RWPE1 (cell line): ENCODE data around the gene PAK1.

Experiments
- CTCF ChIA-PET: fragments of 350-600 bp; sonication (Branson Sonifier 250); formaldehyde crosslinking; extraction: SDS; loops from one replicate; lab custom pipeline; 2021; lab: Yijun Ruan, JAX
- POLR2A ChIA-PET: fragments of 400-600 bp; formaldehyde crosslinking; extraction: SDS; loops from one replicate; lab custom pipeline; 2020; ENCODE audit warnings: antibody characterized with exemption; ENCODE audit not compliant: low non-redundant PET; lab: Yijun Ruan, JAX
- DNase-seq: peaks from one replicate; pipeline ENCODE4 v3.0.0; 2012; ENCODE audit warnings: low spot score
- H3K27ac ChIP-seq: fragments of 450-650 bp; 2 replicates; pipeline ENCODE4 v1.5.1; 2017
- CTCF ChIP-seq: fragments of 450-650 bp; conservative IDR thresholded peaks from 2 replicates; pipeline ENCODE4 v1.5.1; 2017; ENCODE audit warnings: low read depth, mild to moderate bottlenecking

Gene PAK1

GRCh38 chr11:77423624-77424023, 50.3 kb downstream of the PAK1 start:
- no peak for DNase-seq
- H3K27ac ChIP-seq, result no peak overlapping the region
- ChIA-PET CTCF (interaction anchor here (0.7 kb wide), 1 partner anchor 816 kb away, joined by 3 read pairs; no protein-coding TSS in a partner anchor), POLR2A (no interaction called here)
- TF ChIP-seq CTCF, result no peak

GRCh38 chr11:77422687-77423086, 51.2 kb downstream of the PAK1 start:
- DNase-seq, result no peak
- TF ChIP-seq CTCF, result no peak
- POLR2A ChIA-PET, result no interaction called here
- H3K27ac ChIP-seq, result no peak overlapping the region
- CTCF ChIA-PET, result interaction anchor here (0.7 kb wide), 1 partner anchor 9 kb away, joined by 3 read pairs; no protein-coding TSS in a partner anchor

- no peak overlapping the region for H3K27ac ChIP-seq
- POLR2A ChIA-PET, result no interaction called here
- CTCF ChIA-PET, result interaction anchor here (0.6 kb wide), 1 partner anchor 258 kb away, joined by 3 read pairs; no protein-coding TSS in a partner anchor
- no peak for DNase-seq
- TF ChIP-seq CTCF, result no peak
Observed at GRCh38 chr11:77421041-77421723, 52.7 kb downstream of the PAK1 start.

- POLR2A ChIA-PET, result no interaction called here
- H3K27ac ChIP-seq, result no peak overlapping the region
- no peak for TF ChIP-seq CTCF
- DNase-seq, result no peak
- CTCF ChIA-PET, result no interaction called here
Observed at GRCh38 chr11:77418971-77419597, 54.8 kb downstream of the PAK1 start.

- no peak for TF ChIP-seq CTCF
- no peak for DNase-seq
- CTCF ChIA-PET, result no interaction called here
- no peak overlapping the region for H3K27ac ChIP-seq
- POLR2A ChIA-PET, result no interaction called here
Observed at GRCh38 chr11:77418155-77418970, 55.5 kb downstream of the PAK1 start.

- POLR2A ChIA-PET, result no interaction called here
- TF ChIP-seq CTCF, result no peak
- no peak for DNase-seq
- H3K27ac ChIP-seq, result no peak overlapping the region
- CTCF ChIA-PET, result no interaction called here
Observed at GRCh38 chr11:77416357-77416756, 57.5 kb downstream of the PAK1 start.
